Thyroid gland (tissue), 4 donors: ENCODE data around the gene FSTL1.

ENCODE experiments used
- POLR2A ChIP-seq, 2 donors: fragments of 450-650 bp; IDR thresholded peaks; one replicate each; pipeline ENCODE4 v1.6.1; 2017; ENCODE audit warnings: antibody characterized with exemption in 2 of 2, mild to moderate bottlenecking in 2 of 2, moderate library complexity in 1 of 2
- TF ChIP-seq, protein P1 (sequence below), 6 experiments: fragments of 200-600 bp in 3 of 6; fragments of 450-650 bp in 3 of 6; sonication (generic) in 3 of 6; IDR thresholded peaks; one replicate each; pipeline ENCODE4 v1.5.1; 2016 to 2019; ENCODE audit warnings: antibody characterized with exemption in 6 of 6, mild to moderate bottlenecking in 2 of 6, inconsistent platforms in 1 of 6, moderate library complexity in 1 of 6

DNA sequence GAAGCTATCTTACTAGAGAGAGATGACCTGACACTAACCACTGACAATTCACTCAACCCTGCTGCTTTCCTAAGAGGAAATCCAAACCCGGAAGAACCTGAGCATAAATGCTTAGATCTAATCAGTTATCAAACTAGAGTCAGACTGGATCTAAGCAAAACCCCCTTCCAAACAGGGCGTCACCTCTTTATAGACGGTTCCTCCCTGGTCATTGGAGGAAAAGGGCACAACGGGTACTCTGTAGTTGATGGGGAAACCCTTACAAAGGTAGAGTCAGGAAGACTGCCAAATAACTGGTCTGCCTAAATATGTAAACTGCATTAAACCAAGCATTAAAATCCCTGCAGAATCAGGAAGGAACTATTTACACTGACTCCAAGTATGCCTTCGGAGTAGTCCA lies 41.3 kb upstream of the FSTL1 start:
- no peak for TF ChIP-seq POLR2A (IDR thresholded peaks at IDR 0.05)
- TF ChIP-seq, protein P1, sequence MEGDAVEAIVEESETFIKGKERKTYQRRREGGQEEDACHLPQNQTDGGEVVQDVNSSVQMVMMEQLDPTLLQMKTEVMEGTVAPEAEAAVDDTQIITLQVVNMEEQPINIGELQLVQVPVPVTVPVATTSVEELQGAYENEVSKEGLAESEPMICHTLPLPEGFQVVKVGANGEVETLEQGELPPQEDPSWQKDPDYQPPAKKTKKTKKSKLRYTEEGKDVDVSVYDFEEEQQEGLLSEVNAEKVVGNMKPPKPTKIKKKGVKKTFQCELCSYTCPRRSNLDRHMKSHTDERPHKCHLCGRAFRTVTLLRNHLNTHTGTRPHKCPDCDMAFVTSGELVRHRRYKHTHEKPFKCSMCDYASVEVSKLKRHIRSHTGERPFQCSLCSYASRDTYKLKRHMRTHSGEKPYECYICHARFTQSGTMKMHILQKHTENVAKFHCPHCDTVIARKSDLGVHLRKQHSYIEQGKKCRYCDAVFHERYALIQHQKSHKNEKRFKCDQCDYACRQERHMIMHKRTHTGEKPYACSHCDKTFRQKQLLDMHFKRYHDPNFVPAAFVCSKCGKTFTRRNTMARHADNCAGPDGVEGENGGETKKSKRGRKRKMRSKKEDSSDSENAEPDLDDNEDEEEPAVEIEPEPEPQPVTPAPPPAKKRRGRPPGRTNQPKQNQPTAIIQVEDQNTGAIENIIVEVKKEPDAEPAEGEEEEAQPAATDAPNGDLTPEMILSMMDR (IDR thresholded peaks at IDR 0.05): no peak
